ENCODE results near the gene PPP1R1B.

GRCh38 chr17:39612291-39612894, 14.4 kb upstream of the PPP1R1B start:
- TF ChIP-seq CTCF (conservative IDR thresholded peaks at IDR 0.05; ENCODE audit: low read depth, low read length), result no peak
- TF ChIP-seq EZH2 (IDR thresholded peaks at IDR 0.05; ENCODE audit: borderline replicate concordance, low read depth, low read length, poor library complexity, severe bottlenecking), result no peak
